ENCODE measurements around the gene RPRD1A.

DNA sequence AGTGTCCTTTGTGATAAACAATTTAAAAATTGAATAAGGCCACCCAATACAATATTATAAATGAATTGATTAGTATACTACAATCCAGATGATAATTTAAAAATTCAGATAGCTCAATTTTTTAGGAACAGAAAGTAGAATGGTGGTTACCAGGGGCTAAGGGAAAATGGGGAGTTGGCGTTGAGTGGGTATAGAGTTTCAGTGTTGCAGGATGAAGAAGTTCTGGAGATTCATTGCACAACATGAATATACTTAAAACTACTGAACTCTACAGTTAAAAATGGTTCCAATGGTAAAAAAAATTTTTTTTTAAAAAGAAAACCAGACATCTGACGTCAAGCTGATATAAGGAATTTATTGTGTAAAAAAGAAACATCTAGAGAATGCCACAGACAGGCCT lies 40.8 kb upstream of the RPRD1A start:
- TF ChIP-seq EZH2phosphoT487 (IDR thresholded peaks at IDR 0.05; ENCODE audit: insufficient read depth, low read depth) (no peak), EZH2 (IDR thresholded peaks at IDR 0.05; ENCODE audit: insufficient read depth, poor library complexity, severe bottlenecking) (no peak)
